ENCODE results near the gene SLC25A4. TPM values are rescaled to one million over a fixed set of nuclear protein-coding genes. Genes with fewer than 3 reads are reported as not detected.

The SLC25A4 gene
- total RNA-seq = 100 to 1,000 TPM; 122 to 180 (median 157) TPM

DNA sequence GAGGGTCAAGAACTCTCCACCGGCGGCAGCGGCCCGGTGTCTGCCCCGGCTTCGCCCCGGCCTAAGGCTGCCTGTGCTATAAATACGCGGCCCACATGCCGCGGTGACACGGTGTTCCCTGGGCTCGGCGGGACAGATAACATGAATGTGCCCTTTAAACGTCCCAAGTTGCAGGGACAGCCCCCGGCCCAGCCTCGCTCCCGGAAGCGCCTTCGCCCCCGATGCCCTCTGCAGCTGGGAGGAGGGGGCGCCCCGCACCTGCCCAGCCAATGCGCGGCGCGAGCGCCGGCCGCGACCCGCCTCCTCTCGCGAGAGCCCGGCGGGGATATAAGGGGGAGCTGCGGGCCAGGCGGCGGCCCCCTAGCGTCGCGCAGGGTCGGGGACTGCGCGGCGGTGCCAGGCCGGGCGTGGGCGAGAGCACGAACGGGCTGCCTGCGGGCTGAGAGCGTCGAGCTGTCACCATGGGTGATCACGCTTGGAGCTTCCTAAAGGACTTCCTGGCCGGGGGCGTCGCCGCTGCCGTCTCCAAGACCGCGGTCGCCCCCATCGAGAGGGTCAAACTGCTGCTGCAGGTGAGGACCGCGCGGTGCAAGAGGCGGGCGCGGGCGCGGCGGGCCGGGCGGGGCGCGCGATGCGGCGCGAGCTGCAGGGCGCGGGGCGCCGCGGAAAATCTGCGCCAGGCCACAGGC is at the start of gene SLC25A4:
SLC25A4 (plus strand) TSS at position 355 of the 689 bp plus-strand sequence; CDS start at position 462, 107 bp downstream.
- WGBS, 2 donors (ENCODE audit: low coverage in 1 of 2) = 0% methylated on average over 7 of the region's 87 CpGs; no CpG with 5 or more reads in 1 of the 2 donors
- peak within 1 kb of the TSS; percentile 59 to 69 for H3K4me3 ChIP-seq
- no peaks in the 10 kb centered on the region for H3K9me3 ChIP-seq
- no peaks in the 10 kb centered on the region for H3K27me3 ChIP-seq
- H3K4me1 ChIP-seq = peaks cover 0 to 53% (median 15%) of the 10 kb centered on the region in 3 donors
- H3K36me3 ChIP-seq = peaks cover 0 to 17% of the 10 kb centered on the region in 2 donors
- H3K27ac ChIP-seq = peak within 1 kb of the TSS; percentile 94 to 98 (median 96)
- TF ChIP-seq EP300 (IDR thresholded peaks at IDR 0.05) (no peak), POLR2A (IDR thresholded peaks at IDR 0.05) (peak; percentile 98), POLR2AphosphoS5 (IDR thresholded peaks at IDR 0.05) (peak; percentile 96)
- TF ChIP-seq, protein P1, sequence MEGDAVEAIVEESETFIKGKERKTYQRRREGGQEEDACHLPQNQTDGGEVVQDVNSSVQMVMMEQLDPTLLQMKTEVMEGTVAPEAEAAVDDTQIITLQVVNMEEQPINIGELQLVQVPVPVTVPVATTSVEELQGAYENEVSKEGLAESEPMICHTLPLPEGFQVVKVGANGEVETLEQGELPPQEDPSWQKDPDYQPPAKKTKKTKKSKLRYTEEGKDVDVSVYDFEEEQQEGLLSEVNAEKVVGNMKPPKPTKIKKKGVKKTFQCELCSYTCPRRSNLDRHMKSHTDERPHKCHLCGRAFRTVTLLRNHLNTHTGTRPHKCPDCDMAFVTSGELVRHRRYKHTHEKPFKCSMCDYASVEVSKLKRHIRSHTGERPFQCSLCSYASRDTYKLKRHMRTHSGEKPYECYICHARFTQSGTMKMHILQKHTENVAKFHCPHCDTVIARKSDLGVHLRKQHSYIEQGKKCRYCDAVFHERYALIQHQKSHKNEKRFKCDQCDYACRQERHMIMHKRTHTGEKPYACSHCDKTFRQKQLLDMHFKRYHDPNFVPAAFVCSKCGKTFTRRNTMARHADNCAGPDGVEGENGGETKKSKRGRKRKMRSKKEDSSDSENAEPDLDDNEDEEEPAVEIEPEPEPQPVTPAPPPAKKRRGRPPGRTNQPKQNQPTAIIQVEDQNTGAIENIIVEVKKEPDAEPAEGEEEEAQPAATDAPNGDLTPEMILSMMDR (IDR thresholded peaks at IDR 0.05) = peak; percentile 32 to 86 (median 74)
- peak; percentile 95 for ATAC-seq

DNA sequence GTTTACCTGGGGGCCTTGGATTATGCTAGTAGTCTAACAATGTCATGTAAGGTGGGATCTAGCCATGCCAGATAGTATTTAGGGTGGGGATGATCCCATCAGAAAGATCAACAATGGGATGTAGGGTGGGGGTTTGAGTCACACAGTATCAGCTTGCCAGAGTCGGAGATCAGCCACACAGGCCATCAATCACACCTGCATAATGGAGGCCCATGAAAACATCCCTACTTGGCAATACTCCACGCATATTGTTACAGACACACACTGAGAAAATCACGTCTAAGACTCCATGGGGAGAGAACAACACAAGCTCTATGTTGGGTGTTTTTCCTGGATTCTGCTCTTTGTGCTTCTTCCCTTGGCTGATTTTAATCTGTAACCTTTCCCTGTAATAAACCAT is 49.5 kb upstream of the SLC25A4 start:
- no peaks in the 10 kb centered on the region for H3K9me3 ChIP-seq
- ATAC-seq = no peak
- no peaks in the 10 kb centered on the region for H3K36me3 ChIP-seq
- H3K27me3 ChIP-seq = no peaks in the 10 kb centered on the region
- 70 to 71% methylated on average over 2 to 3 of the region's 3 CpGs for WGBS, 2 donors (ENCODE audit: low coverage in 1 of 2)
- no peak overlapping the region for H3K4me3 ChIP-seq
- no peaks in the 10 kb centered on the region for H3K4me1 ChIP-seq
- TF ChIP-seq EP300 (IDR thresholded peaks at IDR 0.05) (no peak), POLR2AphosphoS5 (IDR thresholded peaks at IDR 0.05) (no peak), POLR2A (IDR thresholded peaks at IDR 0.05) (no peak)
- TF ChIP-seq, protein P1 (IDR thresholded peaks at IDR 0.05) = no peak
- H3K27ac ChIP-seq = no peak overlapping the region

DNA sequence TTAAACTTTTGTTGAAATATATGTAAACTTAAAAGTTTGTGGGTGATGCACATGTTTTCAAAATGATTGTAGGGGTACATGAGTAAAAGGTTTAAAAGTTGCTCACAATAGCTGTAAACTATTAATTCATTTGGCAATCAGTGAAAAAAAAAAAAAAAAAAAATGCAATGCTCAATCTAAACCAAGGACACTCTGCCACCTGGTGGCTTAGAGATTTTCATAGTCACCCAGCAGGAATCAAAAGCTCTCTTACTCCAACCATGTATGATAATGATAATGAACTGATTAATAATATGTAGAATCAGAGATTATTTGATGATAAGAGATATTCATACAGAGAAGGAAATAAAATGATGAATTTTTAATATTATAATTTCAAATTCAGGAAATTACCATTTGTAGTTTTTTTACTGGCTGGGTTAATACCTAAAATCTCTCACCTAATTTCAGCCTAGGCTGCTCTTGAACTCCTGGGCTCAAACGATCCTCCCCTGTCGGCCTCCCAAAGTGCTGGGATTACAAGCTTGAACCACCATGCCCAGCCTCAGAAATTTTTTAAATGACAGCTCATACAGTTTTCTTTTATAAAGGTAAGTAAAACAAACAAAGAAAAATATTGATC is 46.9 kb upstream of the SLC25A4 start:
- no peak for TF ChIP-seq POLR2AphosphoS5 (IDR thresholded peaks at IDR 0.05)
- TF ChIP-seq, protein P1 (IDR thresholded peaks at IDR 0.05) = peak; percentile 32 to 64 (median 58)
- TF ChIP-seq POLR2A (IDR thresholded peaks at IDR 0.05) = no peak
- TF ChIP-seq EP300 (IDR thresholded peaks at IDR 0.05) = no peak
- H3K9me3 ChIP-seq = no peaks in the 10 kb centered on the region
- ATAC-seq = no peak
- no peaks in the 10 kb centered on the region for H3K27me3 ChIP-seq
- no peaks in the 10 kb centered on the region for H3K36me3 ChIP-seq
- no peak overlapping the region for H3K4me3 ChIP-seq
- whole genome bisulfite sequencing, 2 donors (ENCODE audit: low coverage in 1 of 2) = 24 to 46% methylated on average over 2 of the region's 2 CpGs
- no peaks in the 10 kb centered on the region for H3K4me1 ChIP-seq
- H3K27ac ChIP-seq = no peak overlapping the region

DNA sequence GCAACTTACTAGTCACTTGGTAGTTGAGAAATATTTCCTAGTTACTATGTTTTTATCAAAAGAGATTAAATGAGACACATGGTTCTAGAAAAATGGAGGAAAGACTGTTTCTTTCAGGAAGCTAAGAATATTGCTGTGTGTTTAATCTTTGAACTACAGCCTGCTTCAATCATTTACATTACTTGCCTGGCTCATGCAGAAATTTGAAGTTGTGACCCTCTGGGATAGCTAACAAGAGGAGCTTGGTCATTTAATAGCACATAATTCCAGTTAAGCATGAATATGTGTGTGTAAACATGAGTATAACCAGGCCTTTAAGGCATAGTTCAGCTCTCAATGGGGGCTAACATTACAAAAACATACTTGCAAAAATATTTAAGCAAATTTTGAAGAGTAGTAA is 44.6 kb upstream of the SLC25A4 start:
- TF ChIP-seq POLR2A (IDR thresholded peaks at IDR 0.05) (no peak), POLR2AphosphoS5 (IDR thresholded peaks at IDR 0.05) (no peak), EP300 (IDR thresholded peaks at IDR 0.05) (no peak)
- TF ChIP-seq, protein P1 (IDR thresholded peaks at IDR 0.05) = no peak
- H3K9me3 ChIP-seq = no peaks in the 10 kb centered on the region
- ATAC-seq = no peak
- no peaks in the 10 kb centered on the region for H3K27me3 ChIP-seq
- no peak overlapping the region for H3K27ac ChIP-seq
- H3K4me1 ChIP-seq = no peaks in the 10 kb centered on the region
- H3K36me3 ChIP-seq = no peaks in the 10 kb centered on the region
- no peak overlapping the region for H3K4me3 ChIP-seq
